ENCODE measurements around the gene CHD6.

The CHD6 gene

DNA sequence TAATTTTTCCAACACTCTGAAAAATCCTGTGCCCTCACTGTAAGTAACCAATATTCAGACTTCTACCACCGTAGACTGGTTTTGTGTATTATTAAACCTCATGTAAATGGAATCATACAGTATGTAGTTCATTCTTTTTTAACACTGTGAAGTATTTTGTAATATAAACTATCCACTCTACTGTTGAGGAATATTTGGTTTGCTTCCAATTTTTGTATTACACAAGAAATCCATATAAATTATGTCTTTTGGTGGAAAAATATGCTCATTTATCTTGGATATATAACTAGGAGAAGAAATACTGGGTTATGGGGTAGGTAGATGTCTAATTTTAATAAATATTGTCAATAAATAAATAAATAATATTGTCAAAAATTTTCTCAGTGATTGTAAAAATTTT lies 116.8 kb downstream of the CHD6 start:
- no peak for DNase-seq (ENCODE audit: insufficient read length, low spot score)
- TF ChIP-seq POLR2A (IDR thresholded peaks at IDR 0.05; ENCODE audit: low read depth, low read length), result no peak
- no peak for TF ChIP-seq POU2F2 (IDR thresholded peaks at IDR 0.05; ENCODE audit: low read depth, low read length)
- no peak for TF ChIP-seq PAX5 (IDR thresholded peaks at IDR 0.05; ENCODE audit: insufficient read depth, low read length, severe bottlenecking)
- no peak for TF ChIP-seq TAF1 (IDR thresholded peaks at IDR 0.05; ENCODE audit: low read depth, low read length)
- TF ChIP-seq POLR2AphosphoS5 (IDR thresholded peaks at IDR 0.05; ENCODE audit: low read depth, low read length), result no peak
- TF ChIP-seq SPI1 (IDR thresholded peaks at IDR 0.05; ENCODE audit: low read depth, low read length), result no peak
- FAIRE-seq, result no peak

DNA sequence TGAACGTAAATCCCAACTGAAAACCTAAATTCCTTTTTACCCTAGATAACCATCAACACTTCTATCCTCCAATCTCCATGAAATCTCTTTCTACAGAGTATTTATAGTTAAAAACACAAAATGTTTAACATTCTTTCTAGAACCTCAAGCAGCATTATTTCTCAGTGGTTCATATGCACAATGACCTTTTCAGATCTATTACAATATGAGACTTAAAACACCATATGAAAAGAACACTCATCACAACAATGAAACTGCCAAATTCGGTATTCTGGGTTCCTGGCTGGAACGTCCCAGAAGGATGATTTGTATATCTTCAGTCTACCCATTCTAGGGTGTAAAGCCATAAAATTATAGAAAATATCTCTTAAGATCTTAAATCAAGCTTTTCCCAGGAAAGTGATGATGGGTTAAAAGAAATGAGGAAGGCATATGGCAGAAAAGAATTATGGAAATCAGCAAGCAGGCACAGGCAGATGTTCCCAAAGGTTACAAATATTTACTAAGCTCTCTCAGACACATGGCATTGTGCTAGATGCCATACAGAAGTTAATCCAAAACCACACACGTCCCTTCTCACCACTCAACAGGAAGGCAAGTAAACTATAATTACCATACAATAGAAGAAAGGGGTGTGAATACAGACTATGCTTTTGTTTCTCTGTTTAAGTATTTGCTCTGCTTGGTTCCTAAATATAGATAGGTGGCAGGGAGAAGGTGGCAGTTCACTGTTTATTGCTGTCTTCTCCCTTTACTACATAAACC lies 118.0 kb downstream of the CHD6 start:
- no peak for TF ChIP-seq POLR2AphosphoS5 (IDR thresholded peaks at IDR 0.05; ENCODE audit: low read depth, low read length)
- no peak for TF ChIP-seq TAF1 (IDR thresholded peaks at IDR 0.05; ENCODE audit: low read depth, low read length)
- no peak for TF ChIP-seq SPI1 (IDR thresholded peaks at IDR 0.05; ENCODE audit: low read depth, low read length)
- TF ChIP-seq POU2F2 (IDR thresholded peaks at IDR 0.05; ENCODE audit: low read depth, low read length), result no peak
- TF ChIP-seq PAX5 (IDR thresholded peaks at IDR 0.05; ENCODE audit: insufficient read depth, low read length, severe bottlenecking), result no peak
- TF ChIP-seq POLR2A (IDR thresholded peaks at IDR 0.05; ENCODE audit: low read depth, low read length), result no peak
- no peak for FAIRE-seq
- no peak for DNase-seq (ENCODE audit: insufficient read length, low spot score)

DNA sequence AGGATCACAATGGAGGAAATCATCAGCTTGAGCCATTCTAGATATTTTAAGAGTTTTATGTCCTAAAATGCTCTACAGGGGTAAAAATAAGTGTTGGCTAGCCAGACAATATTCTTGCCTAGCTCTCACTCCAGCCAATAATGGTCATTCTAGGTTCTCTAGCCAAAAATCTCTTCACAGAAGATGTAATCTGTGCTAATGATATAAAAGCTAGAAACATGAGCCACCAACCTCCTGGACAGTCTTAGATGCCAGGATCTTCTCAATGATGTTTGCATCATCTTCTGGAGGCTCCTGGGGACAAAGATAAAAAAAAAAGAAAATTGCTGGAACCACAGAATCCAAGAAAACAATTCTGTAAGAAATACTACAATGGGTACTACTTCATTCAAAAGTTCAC lies 119.1 kb downstream of the CHD6 start:
- TF ChIP-seq POLR2A (IDR thresholded peaks at IDR 0.05; ENCODE audit: low read depth, low read length) (no peak), TAF1 (IDR thresholded peaks at IDR 0.05; ENCODE audit: low read depth, low read length) (no peak), POU2F2 (IDR thresholded peaks at IDR 0.05; ENCODE audit: low read depth, low read length) (no peak)
- no peak for FAIRE-seq
- DNase-seq (ENCODE audit: insufficient read length, low spot score), result no peak

DNA sequence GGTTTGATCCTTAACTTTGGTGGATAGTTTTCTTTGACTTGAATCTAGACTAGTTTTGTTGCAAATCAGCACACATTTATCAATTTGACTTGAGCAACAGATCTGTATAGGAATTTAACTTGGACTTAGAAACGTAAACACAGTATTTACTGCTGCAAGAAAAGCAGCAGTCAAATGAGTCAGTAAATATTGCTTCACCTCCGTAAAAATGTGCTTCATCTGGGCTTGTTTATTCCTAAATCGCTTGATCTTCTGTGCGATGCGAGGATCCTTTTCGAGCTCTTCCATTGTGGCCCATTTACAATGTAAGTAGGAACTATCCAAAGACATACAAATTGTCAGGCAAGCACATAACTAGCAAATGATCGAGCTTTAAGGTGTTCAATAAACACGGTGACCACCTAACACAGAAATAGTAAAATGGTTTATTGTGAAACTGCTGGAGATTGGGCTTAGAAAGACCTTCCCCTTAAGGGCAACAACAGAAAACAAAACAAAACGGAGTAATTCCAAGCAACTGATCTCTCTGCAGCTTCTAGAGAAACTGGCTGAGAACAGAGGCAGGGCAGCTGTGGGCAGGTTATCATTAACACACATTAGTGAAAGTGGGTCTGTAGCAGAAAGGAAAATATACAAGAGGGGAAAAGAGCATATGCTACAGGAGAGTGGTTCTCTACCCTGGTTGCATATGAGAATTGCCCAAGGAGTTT lies 120.8 kb downstream of the CHD6 start:
- no peak for TF ChIP-seq SPI1 (IDR thresholded peaks at IDR 0.05; ENCODE audit: low read depth, low read length)
- no peak for FAIRE-seq
- no peak for DNase-seq (ENCODE audit: insufficient read length, low spot score)

DNA sequence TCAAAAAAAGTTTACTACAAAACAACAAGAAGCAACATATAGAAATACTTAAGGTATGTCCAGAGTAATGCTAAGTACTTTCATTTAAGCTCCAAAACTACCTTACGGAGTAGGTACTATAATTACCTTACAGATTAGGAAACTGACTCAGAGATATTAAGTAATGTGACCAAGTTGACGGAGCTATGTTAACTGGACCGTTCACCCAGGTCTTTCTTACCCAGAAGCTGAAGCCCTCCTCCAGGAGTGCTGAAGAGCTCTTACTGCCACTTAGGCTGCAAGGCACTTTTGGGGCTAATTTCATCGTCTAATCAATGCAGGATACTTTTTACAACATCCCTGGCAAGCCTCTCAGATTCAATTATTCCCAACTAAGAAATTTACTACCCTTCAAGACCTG lies 123.7 kb downstream of the CHD6 start:
- FAIRE-seq, result no peak
- TF ChIP-seq PAX5 (IDR thresholded peaks at IDR 0.05; ENCODE audit: insufficient read depth, low read length, severe bottlenecking) (no peak), TAF1 (IDR thresholded peaks at IDR 0.05; ENCODE audit: low read depth, low read length) (no peak), POU2F2 (IDR thresholded peaks at IDR 0.05; ENCODE audit: low read depth, low read length) (no peak), POLR2AphosphoS5 (IDR thresholded peaks at IDR 0.05; ENCODE audit: low read depth, low read length) (no peak), SPI1 (IDR thresholded peaks at IDR 0.05; ENCODE audit: low read depth, low read length) (no peak), POLR2A (IDR thresholded peaks at IDR 0.05; ENCODE audit: low read depth, low read length) (no peak)
- no peak for DNase-seq (ENCODE audit: insufficient read length, low spot score)

DNA sequence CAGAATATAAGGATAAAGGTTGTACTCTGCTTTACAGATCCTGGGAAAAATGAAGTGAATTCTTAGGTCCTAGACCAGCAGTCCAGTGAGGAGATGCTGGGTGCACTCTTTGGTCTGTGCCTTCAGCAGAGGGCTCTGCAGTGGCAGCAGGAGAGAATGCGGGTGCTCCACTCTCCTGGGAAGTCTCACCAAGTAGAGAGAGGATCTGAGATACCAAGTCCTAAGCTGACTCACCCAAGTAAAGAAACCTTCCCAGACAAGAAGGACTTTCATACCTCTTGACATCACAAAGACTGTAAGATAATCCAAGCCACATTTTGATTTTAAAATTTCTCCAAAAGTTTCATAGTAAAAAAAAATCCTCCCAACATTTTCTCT lies 134.6 kb downstream of the CHD6 start:
- DNase-seq (ENCODE audit: insufficient read length, low spot score) (no peak), FAIRE-seq (no peak)
- TF ChIP-seq POU2F2 (IDR thresholded peaks at IDR 0.05; ENCODE audit: low read depth, low read length) (no peak), TAF1 (IDR thresholded peaks at IDR 0.05; ENCODE audit: low read depth, low read length) (no peak), POLR2AphosphoS5 (IDR thresholded peaks at IDR 0.05; ENCODE audit: low read depth, low read length) (no peak)

DNA sequence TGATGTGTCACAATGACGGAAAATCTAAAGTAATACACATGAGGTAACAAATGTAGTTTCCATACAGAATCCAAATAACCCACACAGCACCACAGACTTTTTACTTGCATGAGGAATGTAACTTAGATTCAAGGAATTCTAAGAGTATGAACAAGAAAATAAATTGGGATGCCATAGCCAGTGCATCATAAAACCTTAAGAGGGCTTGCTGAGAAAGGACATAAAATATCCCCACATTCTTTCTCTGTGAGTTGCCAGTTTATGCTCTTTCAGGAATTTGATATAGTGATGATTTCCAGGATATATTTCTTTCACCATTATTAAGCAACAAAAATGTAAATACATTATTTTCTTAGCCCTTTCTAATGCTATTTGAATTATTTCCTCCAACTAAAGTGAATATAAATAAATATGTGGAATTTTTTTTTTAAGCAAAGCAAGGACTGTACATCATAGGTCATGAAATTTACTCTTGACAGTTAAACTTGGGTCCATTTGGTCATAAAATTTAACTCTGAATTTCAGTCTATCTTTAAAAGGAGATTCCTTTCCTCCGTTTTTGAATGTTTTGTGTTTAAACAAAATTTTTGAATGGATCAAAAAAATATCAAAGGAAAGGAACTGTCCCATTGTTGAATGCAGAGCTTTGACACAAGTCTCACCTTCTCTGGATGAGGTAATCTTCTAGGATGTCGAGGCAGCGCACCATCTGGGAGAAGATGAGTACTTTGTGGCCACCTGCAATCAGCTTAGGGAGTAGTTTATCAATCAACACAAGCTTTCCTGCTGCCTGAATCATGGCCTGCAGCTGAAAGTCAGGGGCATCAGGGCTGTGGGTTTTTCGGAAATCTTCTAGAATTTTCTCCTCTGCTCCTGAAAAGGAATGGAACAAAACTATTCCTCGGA lies 135.3 kb downstream of the CHD6 start:
- no peak for DNase-seq (ENCODE audit: insufficient read length, low spot score)

DNA sequence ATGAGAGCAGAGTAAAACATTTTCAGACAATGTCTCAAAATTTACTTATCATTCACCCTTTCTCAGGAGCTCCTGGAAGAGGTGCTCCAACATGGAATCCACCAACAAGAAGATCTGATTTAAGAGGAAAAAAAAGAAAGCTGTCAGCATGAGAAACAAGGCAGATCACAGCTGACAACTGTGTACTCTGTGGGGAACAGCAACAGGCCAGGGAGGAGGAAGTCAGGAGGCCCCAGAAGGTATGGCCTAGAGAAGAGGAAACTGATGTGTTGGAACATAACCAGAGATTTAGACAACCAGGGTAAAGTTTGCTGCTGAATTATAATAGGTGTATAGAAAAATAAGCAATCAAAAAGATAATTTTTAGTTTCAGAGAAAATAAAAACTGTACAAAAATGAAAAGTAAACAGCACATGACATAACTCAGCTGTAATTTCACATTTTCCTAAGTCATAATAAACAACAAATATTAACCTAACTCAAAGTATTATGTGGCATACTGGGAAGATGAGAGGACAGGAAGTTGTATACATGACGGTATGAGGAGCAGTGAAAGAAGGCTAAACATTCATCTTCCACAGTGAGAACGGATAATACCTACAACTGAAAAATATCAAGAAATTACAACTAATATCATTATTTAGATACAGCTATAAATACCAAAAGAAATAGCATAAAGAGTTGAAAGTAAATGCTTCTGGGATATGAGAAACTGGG lies 138.0 kb downstream of the CHD6 start:
- TF ChIP-seq TAF1 (IDR thresholded peaks at IDR 0.05; ENCODE audit: low read depth, low read length) (no peak), POU2F2 (IDR thresholded peaks at IDR 0.05; ENCODE audit: low read depth, low read length) (no peak), POLR2A (IDR thresholded peaks at IDR 0.05; ENCODE audit: low read depth, low read length) (no peak), SPI1 (IDR thresholded peaks at IDR 0.05; ENCODE audit: low read depth, low read length) (peak; percentile 34; the same call in 1 of the 2 replicates), POLR2AphosphoS5 (IDR thresholded peaks at IDR 0.05; ENCODE audit: low read depth, low read length) (no peak), PAX5 (IDR thresholded peaks at IDR 0.05; ENCODE audit: insufficient read depth, low read length, severe bottlenecking) (no peak)
- no peak for DNase-seq (ENCODE audit: insufficient read length, low spot score)
- no peak for FAIRE-seq

More for the DNA sequence above, 135.3 kb downstream of the CHD6 start:
- no peak for FAIRE-seq
- no peak for TF ChIP-seq POLR2A (IDR thresholded peaks at IDR 0.05; ENCODE audit: low read depth, low read length)
- no peak for TF ChIP-seq POLR2AphosphoS5 (IDR thresholded peaks at IDR 0.05; ENCODE audit: low read depth, low read length)
- TF ChIP-seq TAF1 (IDR thresholded peaks at IDR 0.05; ENCODE audit: low read depth, low read length), result no peak
- no peak for TF ChIP-seq POU2F2 (IDR thresholded peaks at IDR 0.05; ENCODE audit: low read depth, low read length)
- TF ChIP-seq PAX5 (IDR thresholded peaks at IDR 0.05; ENCODE audit: insufficient read depth, low read length, severe bottlenecking), result no peak
- no peak for TF ChIP-seq SPI1 (IDR thresholded peaks at IDR 0.05; ENCODE audit: low read depth, low read length)

DNA sequence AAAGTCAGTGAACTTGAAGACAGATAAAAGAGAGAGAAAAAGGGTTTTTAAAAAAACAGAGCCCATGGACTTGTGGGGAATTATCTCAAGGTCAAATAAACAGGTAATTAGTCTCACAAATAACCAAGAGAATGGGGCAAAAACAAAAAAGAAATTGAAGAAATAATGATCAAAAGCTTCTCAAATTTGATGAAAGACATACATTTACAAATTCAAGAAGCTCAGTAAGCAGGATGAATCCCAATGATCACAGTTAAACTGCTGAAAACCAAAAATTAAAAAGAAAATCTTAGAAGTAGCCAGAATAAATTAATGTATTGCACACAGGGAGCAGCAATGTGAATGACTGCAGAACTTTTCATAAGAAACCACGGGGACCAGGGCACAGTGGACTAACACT lies 139.1 kb downstream of the CHD6 start:
- no peak for FAIRE-seq
- DNase-seq (ENCODE audit: insufficient read length, low spot score), result no peak
- TF ChIP-seq TAF1 (IDR thresholded peaks at IDR 0.05; ENCODE audit: low read depth, low read length) (no peak), POU2F2 (IDR thresholded peaks at IDR 0.05; ENCODE audit: low read depth, low read length) (no peak), POLR2A (IDR thresholded peaks at IDR 0.05; ENCODE audit: low read depth, low read length) (no peak), SPI1 (IDR thresholded peaks at IDR 0.05; ENCODE audit: low read depth, low read length) (no peak), POLR2AphosphoS5 (IDR thresholded peaks at IDR 0.05; ENCODE audit: low read depth, low read length) (no peak), PAX5 (IDR thresholded peaks at IDR 0.05; ENCODE audit: insufficient read depth, low read length, severe bottlenecking) (no peak)

Data from GM12891 (cell line).